GM12891 (cell line): ENCODE measurements around the gene TGM4.

Experiments
- POLR2A ChIP-seq: IDR thresholded peaks from 2 replicates; pipeline ENCODE4 v1.6.1; 2011; ENCODE audit warnings: low read depth, low read length, control low read depth
- POLR2AphosphoS5 ChIP-seq: IDR thresholded peaks from 2 replicates; pipeline ENCODE4 v1.6.1; 2011; ENCODE audit warnings: low read depth, low read length, control low read depth

GRCh38 chr3:44918087-44918486, 43.7 kb downstream of the TGM4 start:
- TF ChIP-seq POLR2A (no peak), POLR2AphosphoS5 (no peak)
